ENCODE results near the gene GSTM3. TPM values are rescaled to one million over a fixed set of nuclear protein-coding genes. Genes with fewer than 3 reads are reported as not detected.
"Not testable (repeated sequence)": the region's sequence is repeated elsewhere in the genome, so short reads cannot be mapped to it uniquely, and the experiment has no call there.

GSTM3 gene
- polyA plus RNA-seq, 1 donor: 132 TPM

- Histone ChIP-seq H3K36me3 (ENCODE audit: control insufficient read depth, insufficient read depth, low read length) (no peaks in the 10 kb centered on the region), H3K27ac (ENCODE audit: low read length) (no peak overlapping the region), H3K9me3 (ENCODE audit: control insufficient read depth, low read depth, low read length) (no peaks in the 10 kb centered on the region), H3K27me3 (ENCODE audit: control insufficient read depth, insufficient read depth, low read length) (no peaks in the 10 kb centered on the region), H3K4me3 (ENCODE audit: low read length) (no peak overlapping the region), H3K4me1 (ENCODE audit: control insufficient read depth, insufficient read depth, low read length) (no peaks in the 10 kb centered on the region)
- 80% methylated on average over 1 of the region's 12 CpGs for WGBS (ENCODE audit: insufficient coverage, low lambda C conversion rate)
- DNase-seq: peak in 1 of 2 donors; percentile 1
Observed at GRCh38 chr1:109714661-109715372, 26.0 kb downstream of the GSTM3 start.

- DNase-seq: peak in 1 of 2 donors; percentile 1
- Histone ChIP-seq H3K4me3 (ENCODE audit: low read length) (no peak overlapping the region), H3K4me1 (ENCODE audit: control insufficient read depth, insufficient read depth, low read length) (no peaks in the 10 kb centered on the region), H3K9me3 (ENCODE audit: control insufficient read depth, low read depth, low read length) (peaks cover 3% of the 10 kb centered on the region), H3K36me3 (ENCODE audit: control insufficient read depth, insufficient read depth, low read length) (no peaks in the 10 kb centered on the region), H3K27me3 (ENCODE audit: control insufficient read depth, insufficient read depth, low read length) (no peaks in the 10 kb centered on the region), H3K27ac (ENCODE audit: low read length) (no peak overlapping the region)
- WGBS (ENCODE audit: insufficient coverage, low lambda C conversion rate): no CpG with 5 or more reads among the region's 5 CpGs
Observed at GRCh38 chr1:109713636-109714035, 27.2 kb downstream of the GSTM3 start.

- no peaks in the 10 kb centered on the region for H3K4me1 ChIP-seq (ENCODE audit: control insufficient read depth, insufficient read depth, low read length)
- H3K4me3 ChIP-seq (ENCODE audit: low read length): peak overlapping the region; percentile 39
- H3K36me3 ChIP-seq (ENCODE audit: control insufficient read depth, insufficient read depth, low read length): no peaks in the 10 kb centered on the region
- H3K27me3 ChIP-seq (ENCODE audit: control insufficient read depth, insufficient read depth, low read length): no peaks in the 10 kb centered on the region
- no CpG with 5 or more reads among the region's 22 CpGs for WGBS (ENCODE audit: insufficient coverage, low lambda C conversion rate)
- DNase-seq: no peak
- H3K27ac ChIP-seq (ENCODE audit: low read length): no peak overlapping the region
- peaks cover 3% of the 10 kb centered on the region for H3K9me3 ChIP-seq (ENCODE audit: control insufficient read depth, low read depth, low read length)
Observed at GRCh38 chr1:109712321-109712864, 28.4 kb downstream of the GSTM3 start.

GRCh38 chr1:109711593-109712320 lies 29.1 kb downstream of the GSTM3 start, which contains the start of gene GSTM5:
Gene GSTM5 (plus strand): TSS chr1:109712251. CDS start chr1:109712313, 62 bp downstream.
- H3K36me3 ChIP-seq (ENCODE audit: control insufficient read depth, insufficient read depth, low read length); H3K27me3 ChIP-seq (ENCODE audit: control insufficient read depth, insufficient read depth, low read length); H3K4me1 ChIP-seq (ENCODE audit: control insufficient read depth, insufficient read depth, low read length); H3K9me3 ChIP-seq (ENCODE audit: control insufficient read depth, low read depth, low read length); H3K27ac ChIP-seq (ENCODE audit: low read length): not testable (repeated sequence)
- no CpG with 5 or more reads among the region's 33 CpGs for WGBS (ENCODE audit: insufficient coverage, low lambda C conversion rate)
- peak in 1 of 2 donors; percentile 3 for DNase-seq
- H3K4me3 ChIP-seq (ENCODE audit: low read length): peak within 1 kb of the TSS; percentile 39

GRCh38 chr1:109709822-109710221 lies 31.0 kb downstream of the GSTM3 start:
- not testable (repeated sequence) for DNase-seq; H3K36me3 ChIP-seq (ENCODE audit: control insufficient read depth, insufficient read depth, low read length); H3K4me3 ChIP-seq (ENCODE audit: low read length); H3K27ac ChIP-seq (ENCODE audit: low read length); H3K9me3 ChIP-seq (ENCODE audit: control insufficient read depth, low read depth, low read length); H3K27me3 ChIP-seq (ENCODE audit: control insufficient read depth, insufficient read depth, low read length); H3K4me1 ChIP-seq (ENCODE audit: control insufficient read depth, insufficient read depth, low read length)

- not testable (repeated sequence) for H3K9me3 ChIP-seq (ENCODE audit: control insufficient read depth, low read depth, low read length); H3K4me1 ChIP-seq (ENCODE audit: control insufficient read depth, insufficient read depth, low read length); H3K36me3 ChIP-seq (ENCODE audit: control insufficient read depth, insufficient read depth, low read length); H3K27ac ChIP-seq (ENCODE audit: low read length); H3K27me3 ChIP-seq (ENCODE audit: control insufficient read depth, insufficient read depth, low read length); H3K4me3 ChIP-seq (ENCODE audit: low read length); DNase-seq
- WGBS (ENCODE audit: insufficient coverage, low lambda C conversion rate): 75% methylated on average over 2 of the region's 4 CpGs
Observed at GRCh38 chr1:109708949-109709348, 31.9 kb downstream of the GSTM3 start.

GRCh38 chr1:109705411-109705810 lies 35.4 kb downstream of the GSTM3 start:
- Histone ChIP-seq H3K36me3 (ENCODE audit: control insufficient read depth, insufficient read depth, low read length) (no peaks in the 10 kb centered on the region), H3K4me3 (ENCODE audit: low read length) (no peak overlapping the region), H3K4me1 (ENCODE audit: control insufficient read depth, insufficient read depth, low read length) (peaks cover 7% of the 10 kb centered on the region), H3K27me3 (ENCODE audit: control insufficient read depth, insufficient read depth, low read length) (no peaks in the 10 kb centered on the region), H3K9me3 (ENCODE audit: control insufficient read depth, low read depth, low read length) (peaks cover 3% of the 10 kb centered on the region), H3K27ac (ENCODE audit: low read length) (no peak overlapping the region)
- no CpG with 5 or more reads among the region's 4 CpGs for WGBS (ENCODE audit: insufficient coverage, low lambda C conversion rate)
- DNase-seq: no peak

- Histone ChIP-seq H3K36me3 (ENCODE audit: control insufficient read depth, insufficient read depth, low read length) (no peaks in the 10 kb centered on the region), H3K9me3 (ENCODE audit: control insufficient read depth, low read depth, low read length) (no peaks in the 10 kb centered on the region), H3K4me1 (ENCODE audit: control insufficient read depth, insufficient read depth, low read length) (peaks cover 7% of the 10 kb centered on the region), H3K4me3 (ENCODE audit: low read length) (no peak overlapping the region), H3K27ac (ENCODE audit: low read length) (no peak overlapping the region), H3K27me3 (ENCODE audit: control insufficient read depth, insufficient read depth, low read length) (no peaks in the 10 kb centered on the region)
- DNase-seq: peak in 1 of 2 donors; percentile 3
- 53% methylated on average over 3 of the region's 8 CpGs for WGBS (ENCODE audit: insufficient coverage, low lambda C conversion rate)
Observed at GRCh38 chr1:109704173-109704572, 36.7 kb downstream of the GSTM3 start.

- H3K4me1 ChIP-seq (ENCODE audit: control insufficient read depth, insufficient read depth, low read length); DNase-seq: not testable (repeated sequence)
- no CpG with 5 or more reads among the region's 3 CpGs for WGBS (ENCODE audit: insufficient coverage, low lambda C conversion rate)
Observed at GRCh38 chr1:109702940-109703339, 37.9 kb downstream of the GSTM3 start.

GRCh38 chr1:109697861-109698260 lies 43.0 kb downstream of the GSTM3 start:
- not testable (repeated sequence) for H3K4me3 ChIP-seq (ENCODE audit: low read length); H3K27ac ChIP-seq (ENCODE audit: low read length); H3K9me3 ChIP-seq (ENCODE audit: control insufficient read depth, low read depth, low read length); H3K36me3 ChIP-seq (ENCODE audit: control insufficient read depth, insufficient read depth, low read length); H3K27me3 ChIP-seq (ENCODE audit: control insufficient read depth, insufficient read depth, low read length); H3K4me1 ChIP-seq (ENCODE audit: control insufficient read depth, insufficient read depth, low read length); DNase-seq
- no CpG with 5 or more reads among the region's 4 CpGs for WGBS (ENCODE audit: insufficient coverage, low lambda C conversion rate)

More at GRCh38 chr1:109702940-109703339, 37.9 kb downstream of the GSTM3 start:
- H3K4me3 ChIP-seq (ENCODE audit: low read length); H3K27ac ChIP-seq (ENCODE audit: low read length); H3K36me3 ChIP-seq (ENCODE audit: control insufficient read depth, insufficient read depth, low read length); H3K9me3 ChIP-seq (ENCODE audit: control insufficient read depth, low read depth, low read length); H3K27me3 ChIP-seq (ENCODE audit: control insufficient read depth, insufficient read depth, low read length): not testable (repeated sequence)
